H9 (cell line): ENCODE data around the gene NTMT2. TPM values are rescaled to one million over a fixed set of nuclear protein-coding genes. Genes with fewer than 3 reads are reported as not detected.

Source experiments
- DNase-seq: peaks from one replicate; pipeline ENCODE4 v3.0.0-alpha.2; 2017
- H2AFZ ChIP-seq: one replicate; pipeline ENCODE4 v1.6.1; 2013; ENCODE audit warnings: mild to moderate bottlenecking, low read length, control low read depth, moderate library complexity
- H2AK5ac ChIP-seq: 2 replicates; pipeline ENCODE4 v1.6.1; 2013; ENCODE audit warnings: low read length, control low read depth, mixed read lengths; ENCODE audit not compliant: insufficient read length
- H2BK120ac ChIP-seq: one replicate; pipeline ENCODE4 v1.6.1; 2013; ENCODE audit warnings: low read depth, mild to moderate bottlenecking, low read length, control low read depth, inconsistent platforms; ENCODE audit not compliant: poor library complexity, severe bottlenecking
- H2BK12ac ChIP-seq: 2 replicates; pipeline ENCODE4 v1.6.1; 2013; ENCODE audit warnings: low read length, control low read depth, mixed read lengths, low read depth; ENCODE audit not compliant: insufficient read length
- H2BK15ac ChIP-seq: 2 replicates; pipeline ENCODE4 v1.6.1; 2013; ENCODE audit warnings: low read depth, low read length, control low read depth
- H2BK20ac ChIP-seq: one replicate; pipeline ENCODE4 v1.6.1; 2013; ENCODE audit warnings: low read depth, mild to moderate bottlenecking, low read length, control low read depth, inconsistent platforms; ENCODE audit not compliant: poor library complexity, severe bottlenecking
- H2BK5ac ChIP-seq: 2 replicates; pipeline ENCODE4 v1.6.1; 2013; ENCODE audit warnings: low read length, control low read depth, mixed read lengths; ENCODE audit not compliant: insufficient read length
- H3K14ac ChIP-seq: 2 replicates; pipeline ENCODE4 v1.6.1; 2013; ENCODE audit warnings: low read length, control low read depth; ENCODE audit not compliant: insufficient read depth
- H3K18ac ChIP-seq: 2 replicates; pipeline ENCODE4 v1.6.1; 2013; ENCODE audit warnings: low read depth, mild to moderate bottlenecking, mixed read lengths, low read length, control low read depth; ENCODE audit not compliant: insufficient read length
- H3K23ac ChIP-seq: 2 replicates; pipeline ENCODE4 v1.6.1; 2013; ENCODE audit warnings: low read length, control low read depth, mixed read lengths, low read depth; ENCODE audit not compliant: insufficient read length
- H3K23me2 ChIP-seq: 2 replicates; pipeline ENCODE4 v1.6.1; 2013; ENCODE audit warnings: low read depth, mild to moderate bottlenecking, mixed read lengths, low read length, control low read depth; ENCODE audit not compliant: insufficient read length, poor library complexity, severe bottlenecking
- H3K27ac ChIP-seq: 2 replicates; pipeline ENCODE4 v1.5.1; 2013; ENCODE audit warnings: low read length, control low read depth, mixed read lengths, low read depth; ENCODE audit not compliant: insufficient read length
- H3K27me3 ChIP-seq: 2 replicates; pipeline ENCODE4 v1.6.1; 2013; ENCODE audit warnings: low read length, control low read depth, inconsistent platforms; ENCODE audit not compliant: insufficient read depth
- H3K4ac ChIP-seq: 2 replicates; pipeline ENCODE4 v1.6.1; 2013; ENCODE audit warnings: low read depth, mild to moderate bottlenecking, control low read depth, inconsistent platforms, low read length, moderate library complexity
- H3K4me1 ChIP-seq: 2 replicates; pipeline ENCODE4 v1.6.1; 2013; ENCODE audit warnings: low read length, control low read depth, inconsistent platforms; ENCODE audit not compliant: insufficient read depth
- H3K4me2 ChIP-seq: 2 replicates; pipeline ENCODE4 v1.6.1; 2013; ENCODE audit warnings: low read length, control low read depth, mixed read lengths; ENCODE audit not compliant: insufficient read length, insufficient read depth
- H3K56ac ChIP-seq: 2 replicates; pipeline ENCODE4 v1.6.1; 2013; ENCODE audit warnings: low read depth, mild to moderate bottlenecking, mixed read lengths, low read length, control low read depth; ENCODE audit not compliant: insufficient read length
- H3K79me1 ChIP-seq: 2 replicates; pipeline ENCODE4 v1.6.1; 2013; ENCODE audit warnings: low read depth, mild to moderate bottlenecking, moderate library complexity, low read length, control low read depth, inconsistent platforms; ENCODE audit not compliant: insufficient read depth, poor library complexity, severe bottlenecking
- H3K79me2 ChIP-seq: 2 replicates; pipeline ENCODE4 v1.6.1; 2013; ENCODE audit warnings: low read length, control low read depth, inconsistent platforms; ENCODE audit not compliant: insufficient read depth
- H3K9ac ChIP-seq: 2 replicates; pipeline ENCODE4 v1.6.1; 2013; ENCODE audit warnings: low read length, control low read depth, mixed read lengths; ENCODE audit not compliant: insufficient read length; ENCODE audit errors: extremely low read depth
- H3K9me3 ChIP-seq: one replicate; pipeline ENCODE4 v1.6.1; 2013; ENCODE audit warnings: low read depth, low read length, inconsistent platforms; ENCODE audit not compliant: control insufficient read depth
- H3T11ph ChIP-seq: one replicate; pipeline ENCODE4 v1.6.1; 2013; ENCODE audit warnings: mild to moderate bottlenecking, low read length, control low read depth, inconsistent platforms
- H4K20me1 ChIP-seq: one replicate; pipeline ENCODE4 v1.6.1; 2013; ENCODE audit not compliant: control insufficient read depth, insufficient read length, insufficient read depth
- H4K5ac ChIP-seq: 2 replicates; pipeline ENCODE4 v1.6.1; 2013; ENCODE audit warnings: low read depth, mild to moderate bottlenecking, mixed read lengths, low read length, control low read depth; ENCODE audit not compliant: insufficient read length
- H4K8ac ChIP-seq: replicated peaks from 2 replicates; pipeline ENCODE4 v1.6.1; 2013; ENCODE audit warnings: low read length, control low read depth, mixed read lengths, low read depth; ENCODE audit not compliant: insufficient read length
- H4K91ac ChIP-seq: 2 replicates; pipeline ENCODE4 v1.6.1; 2013; ENCODE audit warnings: low read depth, mild to moderate bottlenecking, moderate library complexity, mixed read lengths, low read length, control low read depth; ENCODE audit not compliant: insufficient read length
- H3K27ac Mint-ChIP-seq, 3 experiments: 2 replicates in 2 of 3; 3 replicates in 1 of 3; pipeline ENCODE4 v1.8.0; 2020 to 2021; ENCODE audit warnings: mixed read lengths in 3 of 3, mild to moderate bottlenecking in 1 of 3, moderate library complexity in 1 of 3
- H3K27me3 Mint-ChIP-seq: 2 replicates; pipeline ENCODE4 v1.8.0; 2021; ENCODE audit warnings: low read depth, mild to moderate bottlenecking, moderate library complexity, mixed read lengths
- H3K36me3 Mint-ChIP-seq, 3 experiments: 2 replicates in 2 of 3; 3 replicates in 1 of 3; pipeline ENCODE4 v1.8.0; 2020 to 2021; ENCODE audit warnings: low read depth in 3 of 3, mixed read lengths in 3 of 3; ENCODE audit not compliant: insufficient read depth in 1 of 3
- H3K4me1 Mint-ChIP-seq, 2 experiments: 2 replicates each; pipeline ENCODE4 v1.8.0; 2020; ENCODE audit warnings: mixed read lengths in 2 of 2
- H3K4me3 Mint-ChIP-seq, 2 experiments: 2 replicates in 1 of 2; 3 replicates in 1 of 2; pipeline ENCODE4 v1.8.0; 2020 to 2021; ENCODE audit warnings: mild to moderate bottlenecking in 2 of 2, mixed read lengths in 2 of 2, moderate library complexity in 1 of 2
- H3K9me3 Mint-ChIP-seq, 2 experiments: 2 replicates in 1 of 2; 3 replicates in 1 of 2; pipeline ENCODE4 v1.8.0; 2020; ENCODE audit warnings: mild to moderate bottlenecking in 2 of 2, mixed read lengths in 2 of 2, moderate library complexity in 1 of 2
- WGBS: extraction: QIAGEN DNeasy Blood & Tissue Kit; methylation state at CpG from one replicate; pipeline ENCODE4 v1.1.7; 2013; ENCODE audit warnings: missing lambda C conversion rate, low lambda C conversion rate, mixed read lengths; ENCODE audit not compliant: insufficient read length; ENCODE audit errors: extremely low coverage; 5-methylcytosine and 5-hydroxymethylcytosine counted together
- total RNA-seq: library from RNA; stranded (reverse); gene quantifications from 2 replicates; pipeline ENCODE4 v1.2.1, GENCODE V29; 2021
- TF ChIP-seq, protein P1 (sequence below): fragments of 200-600 bp; sonication (generic); conservative IDR thresholded peaks from 3 replicates; pipeline ENCODE4 v1.8.0; 2021; ENCODE audit warnings: antibody characterized with exemption, mild to moderate bottlenecking

Gene NTMT2
- total RNA-seq, 1 experiment from 2014 or later: 0.28 TPM

DNA sequence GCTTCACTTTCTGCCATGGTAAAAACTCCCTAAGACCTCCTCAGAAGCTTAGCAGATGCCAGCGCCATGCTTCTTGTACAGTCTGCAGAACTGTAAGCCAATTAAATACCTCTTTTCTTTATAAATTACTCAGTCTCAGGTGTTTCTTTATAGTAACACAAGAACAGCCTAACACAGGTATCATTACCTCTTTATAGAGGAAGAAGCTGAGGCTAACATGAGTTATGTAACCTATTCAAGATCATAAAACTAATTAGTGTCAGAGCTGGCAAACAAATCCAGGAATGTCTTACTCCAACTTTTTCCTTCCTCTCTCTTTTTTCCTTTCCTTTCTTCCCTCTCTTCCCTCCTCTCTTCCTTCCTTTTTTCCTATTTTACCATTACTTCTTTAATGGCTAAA is 9.3 kb downstream of the NTMT2 start:
- H3T11ph ChIP-seq: no peak overlapping the region
- no peak overlapping the region for H3K4ac ChIP-seq
- no peaks in the 10 kb centered on the region for H3K23me2 ChIP-seq
- no peak overlapping the region for H2BK120ac ChIP-seq
- H2BK15ac ChIP-seq: no peak overlapping the region
- no peak overlapping the region for H2BK5ac ChIP-seq
- no peak overlapping the region for H4K5ac ChIP-seq
- no peak overlapping the region for H4K91ac ChIP-seq
- Mint-ChIP-seq H3K27ac (no peak overlapping the region), H3K27me3 (peaks cover 7% of the 10 kb centered on the region), H3K9me3 (peaks cover 3 to 11% of the 10 kb centered on the region in 2 experiments; a peak in 4 of 5 replicates), H3K4me3 (no peak overlapping the region), H3K4me1 (no peaks in the 10 kb centered on the region), H3K36me3 (peaks cover 4% of the 10 kb centered on the region in 3 experiments; a peak in 5 of 7 replicates)
- no peak overlapping the region for H3K27ac ChIP-seq
- H2AK5ac ChIP-seq: no peak overlapping the region
- no peak overlapping the region for H2BK20ac ChIP-seq
- H3K4me2 ChIP-seq: no peak overlapping the region
- H2AFZ ChIP-seq: no peak overlapping the region
- H3K79me2 ChIP-seq: no peaks in the 10 kb centered on the region
- no peaks in the 10 kb centered on the region for H3K79me1 ChIP-seq
- no peaks in the 10 kb centered on the region for H3K27me3 ChIP-seq
- no peak for DNase-seq
- no peak overlapping the region for H3K9ac ChIP-seq
- TF ChIP-seq, protein P1, sequence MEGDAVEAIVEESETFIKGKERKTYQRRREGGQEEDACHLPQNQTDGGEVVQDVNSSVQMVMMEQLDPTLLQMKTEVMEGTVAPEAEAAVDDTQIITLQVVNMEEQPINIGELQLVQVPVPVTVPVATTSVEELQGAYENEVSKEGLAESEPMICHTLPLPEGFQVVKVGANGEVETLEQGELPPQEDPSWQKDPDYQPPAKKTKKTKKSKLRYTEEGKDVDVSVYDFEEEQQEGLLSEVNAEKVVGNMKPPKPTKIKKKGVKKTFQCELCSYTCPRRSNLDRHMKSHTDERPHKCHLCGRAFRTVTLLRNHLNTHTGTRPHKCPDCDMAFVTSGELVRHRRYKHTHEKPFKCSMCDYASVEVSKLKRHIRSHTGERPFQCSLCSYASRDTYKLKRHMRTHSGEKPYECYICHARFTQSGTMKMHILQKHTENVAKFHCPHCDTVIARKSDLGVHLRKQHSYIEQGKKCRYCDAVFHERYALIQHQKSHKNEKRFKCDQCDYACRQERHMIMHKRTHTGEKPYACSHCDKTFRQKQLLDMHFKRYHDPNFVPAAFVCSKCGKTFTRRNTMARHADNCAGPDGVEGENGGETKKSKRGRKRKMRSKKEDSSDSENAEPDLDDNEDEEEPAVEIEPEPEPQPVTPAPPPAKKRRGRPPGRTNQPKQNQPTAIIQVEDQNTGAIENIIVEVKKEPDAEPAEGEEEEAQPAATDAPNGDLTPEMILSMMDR: no peak
- H3K56ac ChIP-seq: no peak overlapping the region
- H2BK12ac ChIP-seq: no peak overlapping the region
- no peak overlapping the region for H3K23ac ChIP-seq
- no peak overlapping the region for H4K8ac ChIP-seq
- no peak overlapping the region for H3K14ac ChIP-seq
- H4K20me1 ChIP-seq: no peaks in the 10 kb centered on the region
- WGBS: no CpG with 5 or more reads among the region's 1 CpG
- H3K9me3 ChIP-seq: no peaks in the 10 kb centered on the region
- H3K18ac ChIP-seq: no peak overlapping the region
- H3K4me1 ChIP-seq: no peaks in the 10 kb centered on the region
